Coronary artery (tissue), 2 donors: Measurements from ENCODE around the gene MGMT.

ENCODE experiments used
- DNase-seq: peaks from one replicate; pipeline ENCODE4 v3.0.0-alpha.2; 2017; ENCODE audit warnings: low spot score
- H3K27ac ChIP-seq, 2 donors: fragments of 200-600 bp; sonication (generic); one replicate each; pipeline ENCODE4 v1.5.1; 2016 to 2019
- H3K4me3 ChIP-seq: fragments of 200-600 bp; sonication (generic); 2 replicates; pipeline ENCODE4 v1.5.1; 2016; ENCODE audit warnings: mild to moderate bottlenecking, moderate library complexity
- CTCF ChIP-seq: fragments of 200-600 bp; sonication (generic); IDR thresholded peaks from one replicate; pipeline ENCODE4 v1.5.1; 2019; ENCODE audit warnings: antibody characterized with exemption

MGMT gene

GRCh38 chr10:129580010-129580409 lies 113.0 kb downstream of the MGMT start:
- Histone ChIP-seq H3K27ac (no peak overlapping the region), H3K4me3 (no peak overlapping the region)
- no peak for DNase-seq
- no peak for TF ChIP-seq CTCF

- no peak overlapping the region for H3K4me3 ChIP-seq
- DNase-seq, result no peak
- no peak for TF ChIP-seq CTCF
Observed at GRCh38 chr10:129580901-129581300, 113.9 kb downstream of the MGMT start.

GRCh38 chr10:129581827-129582411 lies 114.9 kb downstream of the MGMT start:
- no peak overlapping the region for H3K4me3 ChIP-seq
- H3K27ac ChIP-seq, result no peak overlapping the region
- no peak for DNase-seq
- no peak for TF ChIP-seq CTCF

More at GRCh38 chr10:129580901-129581300, 113.9 kb downstream of the MGMT start:
- H3K27ac ChIP-seq, result no peak overlapping the region

- Histone ChIP-seq H3K4me3 (no peak overlapping the region), H3K27ac (no peak overlapping the region)
- TF ChIP-seq CTCF, result no peak
- no peak for DNase-seq
Observed at GRCh38 chr10:129583831-129584230, 116.8 kb downstream of the MGMT start.

- Histone ChIP-seq H3K4me3 (no peak overlapping the region), H3K27ac (no peak overlapping the region)
- DNase-seq, result no peak
- TF ChIP-seq CTCF, result no peak
Observed at GRCh38 chr10:129586898-129587443, 119.9 kb downstream of the MGMT start.

- H3K27ac ChIP-seq, result no peak overlapping the region
- no peak for TF ChIP-seq CTCF
- no peak for DNase-seq
- no peak overlapping the region for H3K4me3 ChIP-seq
Observed at GRCh38 chr10:129589546-129589945, 122.5 kb downstream of the MGMT start.

- Histone ChIP-seq H3K4me3 (no peak overlapping the region), H3K27ac (no peak overlapping the region)
- DNase-seq, result no peak
- no peak for TF ChIP-seq CTCF
Observed at GRCh38 chr10:129593953-129594352, 126.9 kb downstream of the MGMT start.
